ENCODE results near the gene LRRC9.
A peak's percentile ranks its signal among the peaks of the same experiment; 100 is the strongest.

The LRRC9 gene

DNA sequence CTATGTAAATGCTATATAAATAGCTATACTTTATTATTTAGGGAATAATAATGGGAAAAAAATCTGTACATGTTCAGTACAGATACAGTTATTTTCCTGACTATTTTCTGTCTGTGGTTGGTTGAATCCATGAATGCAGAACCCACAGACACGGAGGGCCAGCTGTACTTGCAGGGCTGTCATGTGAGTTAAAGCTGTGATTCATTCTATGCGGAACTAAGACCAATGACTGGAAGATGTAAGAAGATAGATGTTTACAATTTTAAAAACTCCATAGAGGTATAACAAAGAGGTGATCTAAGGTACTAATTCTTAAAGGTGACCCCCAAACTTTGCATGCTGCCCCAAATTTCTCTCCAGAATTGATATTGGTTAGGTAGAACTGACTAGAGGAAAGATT is 186.4 kb downstream of the LRRC9 start:
- peak in 10 of 51 donors; percentile 3 to 17 (median 10) for DNase-seq

DNA sequence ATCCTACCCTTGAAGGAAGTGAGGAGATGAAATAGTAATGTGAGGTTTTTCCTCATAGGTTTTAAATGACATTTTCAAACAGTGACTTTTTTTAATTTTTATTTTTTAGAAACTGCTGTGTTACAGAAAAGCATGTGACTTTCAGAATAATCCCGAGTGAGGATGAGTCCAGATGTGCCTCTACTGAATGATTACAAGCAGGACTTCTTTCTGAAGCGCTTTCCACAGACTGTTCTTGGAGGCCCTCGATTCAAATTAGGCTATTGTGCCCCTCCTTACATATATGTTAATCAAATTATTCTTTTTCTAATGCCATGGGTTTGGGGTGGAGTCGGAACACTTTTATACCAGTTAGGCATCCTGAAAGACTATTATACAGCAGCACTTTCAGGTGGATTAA is 187.5 kb downstream of the LRRC9 start:
- DNase-seq, result no peak

DNA sequence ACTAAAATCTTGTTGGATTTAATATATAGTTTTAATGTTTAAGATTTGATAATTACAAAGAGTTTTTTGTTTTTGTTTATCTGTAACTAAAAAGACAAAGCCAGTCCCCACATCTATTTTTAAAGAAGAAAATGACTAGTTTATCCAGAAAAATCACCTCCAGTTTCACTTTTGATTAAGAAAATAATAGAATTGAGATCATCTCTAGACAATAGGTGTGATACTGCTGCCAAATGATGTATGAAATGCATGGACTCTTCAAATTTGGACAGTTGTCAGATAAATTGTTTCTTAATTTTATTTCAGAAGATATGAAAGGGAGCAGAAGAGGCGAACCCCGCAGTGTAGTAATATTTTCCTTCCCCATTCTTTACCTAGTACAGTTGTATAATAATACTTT is 191.8 kb downstream of the LRRC9 start:
- DNase-seq, result no peak
